PFSK-1 (cell line): Measurements from ENCODE around the gene NAALADL2.

Experiments
- FOXP2 ChIP-seq: optimal IDR thresholded peaks from 2 replicates; pipeline ENCODE3; 2011; ENCODE audit warnings: borderline replicate concordance, control low read depth, inconsistent platforms; ENCODE audit not compliant: insufficient read depth; ENCODE audit errors: extremely low read length, extremely low read depth
- POLR2AphosphoS5 ChIP-seq: IDR thresholded peaks from 2 replicates; pipeline ENCODE4 v1.6.1; 2012; ENCODE audit warnings: low read depth, mild to moderate bottlenecking, control low read depth, low read length, moderate library complexity
- SIN3A ChIP-seq: IDR thresholded peaks from 2 replicates; pipeline ENCODE4 v1.6.1; 2012; ENCODE audit warnings: mild to moderate bottlenecking, low read length, moderate library complexity, borderline replicate concordance; ENCODE audit not compliant: insufficient read depth
- TAF1 ChIP-seq: IDR thresholded peaks from 2 replicates; pipeline ENCODE4 v1.6.1; 2012; ENCODE audit warnings: low read length, control low read depth, borderline replicate concordance; ENCODE audit not compliant: insufficient read depth
- TF ChIP-seq, protein P1 (sequence below), 2 experiments: IDR thresholded peaks; 2 replicates each; pipeline versions ENCODE4 v1.6.1 to v1.8.0; 2011 to 2012; ENCODE audit warnings: low read depth in 2 of 2, low read length in 2 of 2, control low read depth in 1 of 2, inconsistent platforms in 1 of 2, mild to moderate bottlenecking in 1 of 2, moderate library complexity in 1 of 2; ENCODE audit not compliant: insufficient read depth in 1 of 2

NAALADL2 gene

DNA sequence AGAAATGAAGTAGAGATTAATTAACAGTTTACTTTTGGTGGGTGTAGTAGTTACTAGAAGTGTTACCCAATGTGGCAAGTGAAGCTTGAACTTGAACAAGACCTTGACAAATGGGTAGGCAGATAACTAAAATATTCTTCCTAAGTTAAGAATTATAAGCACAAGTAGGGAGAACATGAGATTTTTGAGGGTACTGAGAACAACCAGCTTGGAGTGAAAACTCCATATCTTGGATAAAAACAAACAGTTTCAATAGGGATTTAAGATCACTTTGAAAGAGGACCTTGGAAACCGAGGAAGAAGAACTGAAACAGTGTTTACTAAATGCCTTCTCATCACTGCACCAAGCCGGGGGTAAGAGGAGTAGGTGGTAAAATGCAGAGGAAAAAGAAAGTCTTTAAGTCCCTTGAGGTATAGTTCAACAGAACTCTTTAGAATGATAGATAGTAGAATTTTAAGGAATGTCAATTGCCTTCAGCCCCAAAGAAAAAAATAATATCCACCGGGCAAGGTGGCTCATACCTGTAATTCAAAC, 496.7 kb downstream of the NAALADL2 start:
- TF ChIP-seq POLR2AphosphoS5 = no peak
- TF ChIP-seq SIN3A = no peak
- TF ChIP-seq, protein P1, sequence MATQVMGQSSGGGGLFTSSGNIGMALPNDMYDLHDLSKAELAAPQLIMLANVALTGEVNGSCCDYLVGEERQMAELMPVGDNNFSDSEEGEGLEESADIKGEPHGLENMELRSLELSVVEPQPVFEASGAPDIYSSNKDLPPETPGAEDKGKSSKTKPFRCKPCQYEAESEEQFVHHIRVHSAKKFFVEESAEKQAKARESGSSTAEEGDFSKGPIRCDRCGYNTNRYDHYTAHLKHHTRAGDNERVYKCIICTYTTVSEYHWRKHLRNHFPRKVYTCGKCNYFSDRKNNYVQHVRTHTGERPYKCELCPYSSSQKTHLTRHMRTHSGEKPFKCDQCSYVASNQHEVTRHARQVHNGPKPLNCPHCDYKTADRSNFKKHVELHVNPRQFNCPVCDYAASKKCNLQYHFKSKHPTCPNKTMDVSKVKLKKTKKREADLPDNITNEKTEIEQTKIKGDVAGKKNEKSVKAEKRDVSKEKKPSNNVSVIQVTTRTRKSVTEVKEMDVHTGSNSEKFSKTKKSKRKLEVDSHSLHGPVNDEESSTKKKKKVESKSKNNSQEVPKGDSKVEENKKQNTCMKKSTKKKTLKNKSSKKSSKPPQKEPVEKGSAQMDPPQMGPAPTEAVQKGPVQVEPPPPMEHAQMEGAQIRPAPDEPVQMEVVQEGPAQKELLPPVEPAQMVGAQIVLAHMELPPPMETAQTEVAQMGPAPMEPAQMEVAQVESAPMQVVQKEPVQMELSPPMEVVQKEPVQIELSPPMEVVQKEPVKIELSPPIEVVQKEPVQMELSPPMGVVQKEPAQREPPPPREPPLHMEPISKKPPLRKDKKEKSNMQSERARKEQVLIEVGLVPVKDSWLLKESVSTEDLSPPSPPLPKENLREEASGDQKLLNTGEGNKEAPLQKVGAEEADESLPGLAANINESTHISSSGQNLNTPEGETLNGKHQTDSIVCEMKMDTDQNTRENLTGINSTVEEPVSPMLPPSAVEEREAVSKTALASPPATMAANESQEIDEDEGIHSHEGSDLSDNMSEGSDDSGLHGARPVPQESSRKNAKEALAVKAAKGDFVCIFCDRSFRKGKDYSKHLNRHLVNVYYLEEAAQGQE (IDR thresholded peaks at IDR 0.05; ENCODE audit: insufficient read depth in 1 of 2, low read depth in 2 of 2, low read length in 2 of 2) = no peak
- TF ChIP-seq FOXP2 = no peak
- no peak for TF ChIP-seq TAF1

DNA sequence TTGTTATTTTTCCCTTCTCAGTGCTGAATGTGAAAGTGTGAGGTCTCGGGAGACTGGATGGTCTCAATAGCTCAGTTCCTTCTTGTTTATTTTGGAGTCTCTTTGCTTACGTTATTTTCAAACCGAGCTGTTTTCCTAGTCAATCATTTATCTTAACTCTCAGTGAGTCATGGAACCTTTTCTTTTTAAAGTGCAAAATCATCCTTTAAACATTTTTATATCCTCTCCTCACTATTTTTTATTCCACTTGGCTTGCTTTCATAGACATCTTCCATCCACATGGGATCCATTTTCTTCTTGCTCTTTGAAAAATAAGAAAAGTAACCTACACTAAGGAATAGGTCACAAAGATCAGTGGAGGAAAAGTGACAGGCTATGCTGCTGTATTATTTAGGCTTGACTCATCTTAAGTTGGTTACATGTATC, 497.8 kb downstream of the NAALADL2 start:
- no peak for TF ChIP-seq TAF1
- no peak for TF ChIP-seq POLR2AphosphoS5
- TF ChIP-seq FOXP2 = no peak

DNA sequence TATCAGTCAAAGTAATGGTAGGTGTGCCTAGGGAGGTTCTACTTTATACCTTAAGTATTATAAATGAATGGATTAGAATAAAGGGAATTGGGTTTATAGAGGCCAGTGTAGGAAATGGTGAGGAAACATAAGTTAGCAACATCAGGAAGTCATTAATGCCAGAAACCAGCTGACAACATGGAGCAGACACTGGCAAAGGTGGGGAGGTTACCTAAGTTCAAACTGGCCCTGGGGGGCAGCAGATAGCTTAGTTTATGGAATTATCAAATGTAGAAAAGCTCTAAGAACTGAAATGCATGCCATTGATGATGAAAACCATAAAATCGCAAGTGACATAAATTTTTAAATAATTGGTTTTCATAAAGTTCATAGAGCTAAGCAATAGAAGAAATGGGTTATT, 498.6 kb downstream of the NAALADL2 start:
- no peak for TF ChIP-seq FOXP2
- no peak for TF ChIP-seq POLR2AphosphoS5
- TF ChIP-seq TAF1 = no peak
- no peak for TF ChIP-seq SIN3A
- TF ChIP-seq, protein P1 (IDR thresholded peaks at IDR 0.05; ENCODE audit: insufficient read depth in 1 of 2, low read depth in 2 of 2, low read length in 2 of 2) = no peak

- TF ChIP-seq FOXP2 = no peak
- TF ChIP-seq POLR2AphosphoS5 = no peak
- no peak for TF ChIP-seq SIN3A
- no peak for TF ChIP-seq TAF1
- TF ChIP-seq, protein P1 (IDR thresholded peaks at IDR 0.05; ENCODE audit: insufficient read depth in 1 of 2, low read depth in 2 of 2, low read length in 2 of 2) = no peak
These were observed 499.8 kb downstream of the NAALADL2 start for GRCh38 chr3:175358935-175359334.

DNA sequence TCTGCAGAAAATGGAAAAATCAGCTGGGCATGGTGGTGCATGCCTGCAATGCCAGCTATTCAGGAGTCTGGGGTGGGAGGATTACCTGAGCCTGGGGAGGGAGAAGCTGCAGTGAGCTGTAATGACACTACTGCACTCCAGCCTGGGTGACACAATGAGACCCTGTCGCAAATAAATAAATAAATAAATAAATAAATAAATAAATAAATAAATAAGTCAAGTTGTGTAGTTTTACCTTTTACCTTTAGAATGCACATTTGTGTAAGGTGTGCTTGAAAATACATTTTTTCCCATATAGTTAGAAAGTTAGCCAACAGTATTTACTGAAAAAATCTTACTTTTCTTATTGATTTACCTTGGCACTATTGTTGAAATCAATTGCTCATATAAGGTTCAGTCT, 515.6 kb downstream of the NAALADL2 start:
- TF ChIP-seq SIN3A (no peak), POLR2AphosphoS5 (no peak), FOXP2 (no peak)

- TF ChIP-seq TAF1 = no peak
- TF ChIP-seq SIN3A = no peak
- no peak for TF ChIP-seq POLR2AphosphoS5
- TF ChIP-seq, protein P1 (IDR thresholded peaks at IDR 0.05; ENCODE audit: insufficient read depth in 1 of 2, low read depth in 2 of 2, low read length in 2 of 2) = no peak
- no peak for TF ChIP-seq FOXP2
These were observed 519.2 kb downstream of the NAALADL2 start for GRCh38 chr3:175378348-175378747.
